Type B pancreatic cell (in vitro differentiated cells): Measurements from ENCODE around the gene SLC37A2. TPM values are rescaled to one million over a fixed set of nuclear protein-coding genes. Genes with fewer than 3 reads are reported as not detected.

Experiments
- DNase-seq: peaks from one replicate; pipeline ENCODE4 v3.0.0; 2021; ENCODE audit warnings: mixed read lengths; ENCODE audit not compliant: unreplicated experiment; ENCODE audit errors: extremely low spot score
- H3K27ac Mint-ChIP-seq: 2 replicates; pipeline ENCODE4 v1.8.0; 2021; ENCODE audit warnings: mild to moderate bottlenecking, mixed read lengths
- H3K27me3 Mint-ChIP-seq: 2 replicates; pipeline ENCODE4 v1.8.0; 2021; ENCODE audit warnings: mixed read lengths
- H3K36me3 Mint-ChIP-seq: 2 replicates; pipeline ENCODE4 v1.8.0; 2021; ENCODE audit warnings: mixed read lengths
- H3K4me1 Mint-ChIP-seq: one replicate; pipeline ENCODE4 v1.8.0; 2021; ENCODE audit warnings: mixed read lengths; ENCODE audit not compliant: unreplicated experiment
- H3K4me3 Mint-ChIP-seq: 2 replicates; pipeline ENCODE4 v1.8.0; 2021; ENCODE audit warnings: mild to moderate bottlenecking, mixed read lengths
- H3K9me3 Mint-ChIP-seq: 2 replicates; pipeline ENCODE4 v1.8.0; 2021; ENCODE audit warnings: mixed read lengths
- total RNA-seq: library from RNA; stranded (reverse); gene quantifications from 2 replicates; pipeline ENCODE4 v1.2.1, GENCODE V29; 2021; ENCODE audit warnings: low replicate concordance
- TF ChIP-seq, protein P1 (sequence below): fragments of 200-600 bp; sonication (generic); conservative IDR thresholded peaks from 2 replicates; pipeline ENCODE4 v1.5.0; 2021; ENCODE audit warnings: antibody characterized with exemption, mild to moderate bottlenecking

SLC37A2 gene
- total RNA-seq, 1 donor from 2014 or later = 1.3 TPM

DNA sequence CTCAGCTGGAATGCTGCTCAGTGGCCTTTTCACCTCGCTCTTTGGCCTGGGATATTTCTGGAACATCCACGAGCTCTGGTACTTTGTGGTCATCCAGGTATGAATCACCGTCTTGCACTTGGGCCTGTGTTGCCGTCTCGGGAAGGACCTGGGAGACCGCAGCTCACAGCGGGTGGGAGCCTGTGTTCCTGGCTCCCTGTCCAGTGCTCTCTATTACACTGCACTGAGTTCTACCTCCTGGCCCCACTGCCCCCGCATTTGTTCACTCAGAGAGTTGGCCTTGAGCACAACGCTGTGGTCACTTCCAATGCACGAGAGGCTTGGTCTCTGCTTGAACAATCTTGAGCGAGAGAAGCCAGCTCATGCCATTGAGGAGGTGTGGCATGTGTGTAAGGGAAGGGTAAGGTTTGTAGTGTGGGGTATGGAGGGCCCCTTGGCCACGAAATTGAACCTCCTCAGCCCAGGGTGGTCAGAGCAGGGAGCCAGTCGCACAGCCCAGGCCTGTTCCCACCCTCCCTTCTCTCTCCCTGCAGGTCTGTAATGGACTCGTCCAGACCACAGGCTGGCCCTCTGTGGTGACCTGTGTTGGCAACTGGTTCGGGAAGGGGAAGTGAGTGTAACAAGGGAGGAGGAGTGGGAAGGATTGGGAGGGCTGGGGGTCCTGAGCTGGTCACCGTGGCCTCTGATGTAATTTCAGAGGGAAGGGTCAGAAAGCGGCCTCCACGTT lies 16.2 kb downstream of the SLC37A2 start:
- DNase-seq = no peak
- Mint-ChIP-seq H3K27me3 (peaks cover 3% of the 10 kb centered on the region), H3K27ac (no peak overlapping the region)

DNA sequence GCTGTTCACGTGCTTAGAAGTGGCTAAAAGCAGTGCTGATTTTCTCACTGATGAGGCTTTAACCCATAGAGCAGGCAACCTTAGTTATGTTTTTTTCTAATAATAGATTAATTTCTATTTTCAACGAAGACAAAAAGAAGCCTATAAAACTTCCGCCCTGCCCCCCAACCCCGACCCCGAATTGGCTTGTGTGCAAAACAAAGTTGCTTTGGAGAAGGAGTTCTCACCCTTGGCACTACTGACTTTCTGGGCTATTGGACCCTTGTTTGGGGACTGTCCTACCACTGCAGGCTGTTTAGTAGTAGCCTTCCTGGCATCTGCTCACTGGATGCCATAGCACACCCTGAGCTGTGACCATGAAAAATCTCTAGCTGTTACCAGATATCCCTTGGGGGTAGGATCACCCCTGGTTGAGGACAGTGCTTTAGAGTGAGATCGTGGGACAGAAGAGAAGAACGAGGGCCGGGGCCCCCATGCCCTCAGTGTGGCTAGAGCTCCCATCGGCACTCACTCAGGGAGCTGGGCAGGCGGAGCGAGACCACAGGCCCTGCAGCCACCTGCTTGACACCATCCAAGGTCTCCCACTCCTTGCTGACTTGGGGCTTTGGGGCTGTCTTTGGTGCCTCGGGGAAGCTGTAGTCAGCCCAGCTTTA lies 16.9 kb downstream of the SLC37A2 start:
- peaks cover 3% of the 10 kb centered on the region for H3K27me3 Mint-ChIP-seq
- H3K4me3 Mint-ChIP-seq = no peak overlapping the region
- DNase-seq = no peak
- no peaks in the 10 kb centered on the region for H3K9me3 Mint-ChIP-seq
- TF ChIP-seq, protein P1, sequence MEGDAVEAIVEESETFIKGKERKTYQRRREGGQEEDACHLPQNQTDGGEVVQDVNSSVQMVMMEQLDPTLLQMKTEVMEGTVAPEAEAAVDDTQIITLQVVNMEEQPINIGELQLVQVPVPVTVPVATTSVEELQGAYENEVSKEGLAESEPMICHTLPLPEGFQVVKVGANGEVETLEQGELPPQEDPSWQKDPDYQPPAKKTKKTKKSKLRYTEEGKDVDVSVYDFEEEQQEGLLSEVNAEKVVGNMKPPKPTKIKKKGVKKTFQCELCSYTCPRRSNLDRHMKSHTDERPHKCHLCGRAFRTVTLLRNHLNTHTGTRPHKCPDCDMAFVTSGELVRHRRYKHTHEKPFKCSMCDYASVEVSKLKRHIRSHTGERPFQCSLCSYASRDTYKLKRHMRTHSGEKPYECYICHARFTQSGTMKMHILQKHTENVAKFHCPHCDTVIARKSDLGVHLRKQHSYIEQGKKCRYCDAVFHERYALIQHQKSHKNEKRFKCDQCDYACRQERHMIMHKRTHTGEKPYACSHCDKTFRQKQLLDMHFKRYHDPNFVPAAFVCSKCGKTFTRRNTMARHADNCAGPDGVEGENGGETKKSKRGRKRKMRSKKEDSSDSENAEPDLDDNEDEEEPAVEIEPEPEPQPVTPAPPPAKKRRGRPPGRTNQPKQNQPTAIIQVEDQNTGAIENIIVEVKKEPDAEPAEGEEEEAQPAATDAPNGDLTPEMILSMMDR = no peak
- no peaks in the 10 kb centered on the region for H3K36me3 Mint-ChIP-seq
- H3K4me1 Mint-ChIP-seq = peaks cover 5% of the 10 kb centered on the region
- no peak overlapping the region for H3K27ac Mint-ChIP-seq

More for the DNA sequence above, 16.2 kb downstream of the SLC37A2 start:
- Mint-ChIP-seq H3K36me3 (no peaks in the 10 kb centered on the region), H3K4me3 (no peak overlapping the region), H3K9me3 (no peaks in the 10 kb centered on the region), H3K4me1 (peaks cover 5% of the 10 kb centered on the region)
- TF ChIP-seq, protein P1 = no peak

DNA sequence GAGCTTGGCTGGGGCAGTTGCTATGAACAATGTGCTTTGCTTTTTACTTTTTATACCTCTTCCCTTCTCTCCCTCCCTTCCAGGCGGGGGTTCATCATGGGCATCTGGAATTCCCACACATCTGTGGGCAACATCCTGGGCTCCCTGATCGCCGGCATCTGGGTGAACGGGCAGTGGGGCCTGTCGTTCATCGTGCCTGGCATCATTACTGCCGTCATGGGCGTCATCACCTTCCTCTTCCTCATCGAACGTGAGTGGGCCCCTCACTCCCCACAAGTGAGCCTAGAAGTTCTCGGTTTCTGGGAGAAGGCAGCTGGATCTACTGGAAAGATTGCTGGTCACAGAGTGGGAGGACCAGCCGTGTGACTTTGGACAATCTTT lies 17.4 kb downstream of the SLC37A2 start:
- no peak overlapping the region for H3K27ac Mint-ChIP-seq
- no peak overlapping the region for H3K4me3 Mint-ChIP-seq
- H3K36me3 Mint-ChIP-seq = no peaks in the 10 kb centered on the region
- DNase-seq = no peak
- H3K4me1 Mint-ChIP-seq = peaks cover 5% of the 10 kb centered on the region
- peaks cover 3% of the 10 kb centered on the region for H3K27me3 Mint-ChIP-seq
- TF ChIP-seq, protein P1 = no peak
- H3K9me3 Mint-ChIP-seq = no peaks in the 10 kb centered on the region

DNA sequence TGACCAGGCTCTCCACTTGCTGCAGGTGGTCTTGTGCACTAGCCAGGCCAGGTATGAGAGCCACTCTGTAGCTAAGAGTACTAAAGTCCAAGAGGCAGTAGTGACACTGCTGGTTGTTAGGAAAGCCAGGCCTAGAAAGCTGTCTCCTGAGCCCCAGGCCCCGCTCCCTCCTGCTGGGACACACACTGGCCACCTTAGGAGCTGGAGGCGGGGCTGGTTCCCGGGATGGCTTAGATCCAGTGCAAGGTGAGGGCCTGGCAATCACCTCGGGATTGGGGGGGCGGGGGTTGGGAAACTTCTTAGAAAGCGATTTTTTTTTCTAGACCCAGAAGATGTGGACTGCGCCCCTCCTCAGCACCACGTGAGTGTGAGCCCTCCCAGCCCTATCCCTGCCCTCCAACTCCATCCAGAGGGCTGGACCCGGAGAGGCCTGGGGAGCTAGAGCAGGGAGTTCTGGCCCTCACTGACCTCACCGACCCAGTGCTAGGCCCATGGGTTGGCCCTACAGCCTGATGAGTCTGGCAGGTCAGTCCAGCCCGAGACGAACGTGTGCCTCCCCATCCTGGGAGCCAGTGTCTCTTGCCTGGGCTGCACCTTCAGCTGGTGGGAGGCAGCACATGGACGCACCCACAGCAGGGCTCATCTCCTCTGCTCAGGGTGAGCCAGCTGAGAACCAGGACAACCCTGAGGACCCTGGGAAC lies 18.1 kb downstream of the SLC37A2 start:
- DNase-seq = no peak
- no peak overlapping the region for H3K4me3 Mint-ChIP-seq
- peaks cover 5% of the 10 kb centered on the region for H3K4me1 Mint-ChIP-seq
- TF ChIP-seq, protein P1 = no peak
- no peaks in the 10 kb centered on the region for H3K9me3 Mint-ChIP-seq
- no peak overlapping the region for H3K27ac Mint-ChIP-seq
- no peaks in the 10 kb centered on the region for H3K36me3 Mint-ChIP-seq
- H3K27me3 Mint-ChIP-seq = peaks cover 9% of the 10 kb centered on the region

DNA sequence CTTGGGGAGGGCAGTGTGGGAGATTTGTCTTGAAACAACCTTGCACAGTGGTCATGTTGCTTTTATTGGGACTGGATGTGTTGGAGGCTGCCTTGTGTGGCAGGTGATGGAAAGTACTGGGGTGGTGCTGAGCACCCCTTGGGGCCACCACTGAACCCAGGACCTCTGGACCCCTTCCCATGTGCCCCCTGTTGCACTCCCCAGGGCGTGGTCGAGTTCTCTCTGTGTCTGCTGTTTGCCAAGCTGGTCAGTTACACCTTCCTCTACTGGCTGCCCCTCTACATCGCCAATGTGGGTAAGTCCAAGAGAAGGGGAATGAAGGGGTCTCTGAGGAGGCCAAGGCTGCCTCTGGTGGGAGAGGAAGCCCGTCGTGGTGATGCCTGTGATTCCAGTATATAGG lies 18.9 kb downstream of the SLC37A2 start:
- Mint-ChIP-seq H3K4me3 (no peak overlapping the region), H3K9me3 (no peaks in the 10 kb centered on the region), H3K27ac (no peak overlapping the region), H3K36me3 (no peaks in the 10 kb centered on the region), H3K27me3 (peaks cover 9% of the 10 kb centered on the region), H3K4me1 (peaks cover 5% of the 10 kb centered on the region)
- DNase-seq = no peak
- TF ChIP-seq, protein P1 = no peak
